ENCODE data around the gene DHX9.

Gene DHX9

DNA sequence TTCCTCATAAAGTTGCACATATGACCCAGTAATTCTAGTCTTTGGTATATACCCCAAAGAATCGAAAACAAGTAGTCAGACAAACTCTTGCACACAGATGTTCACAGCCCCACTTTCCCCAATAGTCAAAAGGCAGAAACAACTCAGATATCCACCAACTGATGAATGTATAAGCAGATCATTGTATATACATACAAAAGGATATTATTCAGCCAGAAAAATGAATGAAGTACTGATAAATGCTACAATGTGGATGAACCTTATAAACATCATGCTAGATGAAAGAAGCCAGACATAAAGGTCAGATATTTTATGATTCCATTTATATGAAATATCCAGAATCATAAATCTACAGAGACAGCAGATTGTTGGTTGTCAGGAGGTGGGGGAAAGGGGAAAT lies 86.5 kb downstream of the DHX9 start:
- Histone ChIP-seq H3K27me3 (ENCODE audit: insufficient read depth, low read length) (no peaks in the 10 kb centered on the region; the same call in 1 of the 2 replicates), H3K4me3 (ENCODE audit: low read depth, low read length) (no peak overlapping the region), H2AFZ (ENCODE audit: low read length, unreplicated experiment) (no peak overlapping the region), H3K36me3 (ENCODE audit: insufficient read depth, low read length) (no peaks in the 10 kb centered on the region), H3K79me2 (ENCODE audit: control insufficient read depth, insufficient read depth, low read length, unreplicated experiment) (no peaks in the 10 kb centered on the region), H3K4me1 (ENCODE audit: control insufficient read depth, insufficient read depth, low read length, unreplicated experiment) (no peaks in the 10 kb centered on the region), H3K27ac (ENCODE audit: low read depth, low read length) (no peak overlapping the region)

DNA sequence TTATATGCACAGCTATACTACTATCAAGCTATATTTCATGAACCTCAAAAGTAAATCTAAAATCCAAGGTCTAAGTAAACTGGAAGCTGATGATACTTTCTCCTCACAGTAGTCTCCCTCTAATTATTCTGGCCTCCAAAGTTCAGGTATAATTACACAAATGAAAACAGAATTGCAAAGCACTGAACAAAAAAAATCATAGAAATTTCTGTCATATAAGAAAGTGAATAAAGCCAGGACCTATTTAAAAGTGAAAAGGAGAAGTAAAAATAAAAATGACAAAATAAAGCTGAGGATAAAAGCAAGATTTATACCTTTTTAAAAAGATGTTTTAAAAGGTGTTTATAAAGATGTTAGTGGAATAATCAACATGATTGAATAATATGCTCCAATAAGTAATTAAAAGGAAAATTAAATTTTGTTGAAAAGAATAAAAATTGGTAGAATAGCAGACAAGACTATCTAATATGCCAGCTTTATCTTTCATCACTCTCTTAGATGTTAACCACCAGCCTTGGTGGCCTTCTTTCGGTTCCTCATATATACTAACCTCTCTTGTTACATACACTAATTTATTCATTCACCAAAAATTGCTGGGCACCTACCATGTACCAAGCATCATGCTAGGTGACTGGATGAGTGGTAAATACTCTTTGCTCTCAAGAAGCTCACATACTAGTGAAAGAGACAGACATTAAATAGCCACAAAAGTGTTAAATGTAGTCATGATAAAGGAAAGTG lies 88.7 kb downstream of the DHX9 start:
- Histone ChIP-seq H3K4me3 (ENCODE audit: low read depth, low read length) (no peak overlapping the region), H3K27ac (ENCODE audit: low read depth, low read length) (no peak overlapping the region), H3K27me3 (ENCODE audit: insufficient read depth, low read length) (no peaks in the 10 kb centered on the region), H3K36me3 (ENCODE audit: insufficient read depth, low read length) (no peaks in the 10 kb centered on the region), H3K79me2 (ENCODE audit: control insufficient read depth, insufficient read depth, low read length, unreplicated experiment) (no peaks in the 10 kb centered on the region), H3K4me1 (ENCODE audit: control insufficient read depth, insufficient read depth, low read length, unreplicated experiment) (no peaks in the 10 kb centered on the region), H2AFZ (ENCODE audit: low read length, unreplicated experiment) (no peak overlapping the region)

DNA sequence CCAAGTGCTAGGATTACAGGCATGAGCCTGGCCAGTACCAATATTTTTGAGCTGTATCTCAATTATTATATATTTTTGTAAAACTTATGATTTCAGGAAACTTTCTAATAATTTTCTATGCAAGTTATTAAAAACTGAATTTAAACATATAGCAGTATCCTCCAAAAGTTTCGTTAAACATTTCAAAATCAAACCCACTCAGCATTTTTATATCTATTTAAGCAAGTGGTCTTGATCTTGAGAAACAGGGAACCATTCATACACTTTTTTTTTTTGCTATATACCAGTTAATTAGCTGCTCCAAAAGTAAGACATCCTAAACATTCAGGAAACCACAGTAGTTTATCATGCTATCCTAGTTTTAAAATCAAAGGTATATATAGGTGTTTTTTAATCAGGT lies 91.8 kb downstream of the DHX9 start:
- Histone ChIP-seq H3K27me3 (ENCODE audit: insufficient read depth, low read length) (no peaks in the 10 kb centered on the region), H3K79me2 (ENCODE audit: control insufficient read depth, insufficient read depth, low read length, unreplicated experiment) (no peaks in the 10 kb centered on the region), H3K36me3 (ENCODE audit: insufficient read depth, low read length) (no peaks in the 10 kb centered on the region; the same call in 1 of the 2 replicates), H3K4me3 (ENCODE audit: low read depth, low read length) (no peak overlapping the region), H3K4me1 (ENCODE audit: control insufficient read depth, insufficient read depth, low read length, unreplicated experiment) (no peaks in the 10 kb centered on the region), H2AFZ (ENCODE audit: low read length, unreplicated experiment) (no peak overlapping the region), H3K27ac (ENCODE audit: low read depth, low read length) (no peak overlapping the region)

DNA sequence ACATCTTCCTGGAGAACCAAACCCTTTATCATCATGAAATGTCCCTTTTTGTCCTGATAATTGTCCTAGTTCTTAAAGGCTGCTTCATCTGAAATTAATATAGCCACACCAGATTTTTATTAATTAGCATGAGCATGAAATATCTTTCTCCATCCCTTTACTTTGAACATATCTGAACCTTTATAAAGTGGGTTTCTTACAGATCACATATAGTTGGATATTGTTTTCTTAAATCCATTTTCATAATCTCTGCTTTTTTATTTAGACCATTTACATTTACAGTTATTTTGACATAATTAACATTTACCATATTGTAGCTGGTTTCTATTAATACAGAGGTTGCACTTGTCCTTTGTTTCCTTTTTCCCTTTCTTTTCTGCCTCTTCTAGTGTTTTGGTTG lies 96.6 kb downstream of the DHX9 start:
- no peaks in the 10 kb centered on the region for H3K79me2 ChIP-seq (ENCODE audit: control insufficient read depth, insufficient read depth, low read length, unreplicated experiment)
- H2AFZ ChIP-seq (ENCODE audit: low read length, unreplicated experiment) = no peak overlapping the region
- no peaks in the 10 kb centered on the region for H3K27me3 ChIP-seq (ENCODE audit: insufficient read depth, low read length)
- no peaks in the 10 kb centered on the region; the same call in 1 of the 2 replicates for H3K36me3 ChIP-seq (ENCODE audit: insufficient read depth, low read length)
- no peak overlapping the region for H3K27ac ChIP-seq (ENCODE audit: low read depth, low read length)
- H3K4me1 ChIP-seq (ENCODE audit: control insufficient read depth, insufficient read depth, low read length, unreplicated experiment) = no peaks in the 10 kb centered on the region
- H3K4me3 ChIP-seq (ENCODE audit: low read depth, low read length) = no peak overlapping the region

Data from ACC112 (cell line).